ENCODE measurements around the gene DIO3. TPM values are rescaled to one million over a fixed set of nuclear protein-coding genes. Genes with fewer than 3 reads are reported as not detected.

The DIO3 gene
- total RNA-seq, 1 donor from 2014 or later: not detected

DNA sequence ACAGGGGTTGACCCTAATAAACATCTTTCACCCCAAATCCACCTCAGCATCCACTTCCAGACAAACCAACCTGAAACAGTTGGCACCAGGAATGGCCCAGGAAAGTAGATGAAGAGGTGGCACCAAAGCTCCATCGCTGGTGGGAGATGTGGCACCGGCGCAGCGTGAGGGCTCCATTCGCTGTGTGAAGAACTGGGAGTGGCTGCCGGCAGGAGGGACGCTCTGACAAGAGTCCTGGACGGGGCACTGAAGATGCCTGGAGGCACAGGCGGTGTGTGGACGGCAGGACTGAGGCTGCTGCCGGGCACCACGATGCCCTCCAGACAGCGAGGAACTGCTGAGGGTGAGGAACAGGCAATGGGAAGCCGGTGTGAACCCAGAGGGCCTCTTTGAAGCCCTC, 29.3 kb downstream of the DIO3 start:
- TF ChIP-seq, protein P1, sequence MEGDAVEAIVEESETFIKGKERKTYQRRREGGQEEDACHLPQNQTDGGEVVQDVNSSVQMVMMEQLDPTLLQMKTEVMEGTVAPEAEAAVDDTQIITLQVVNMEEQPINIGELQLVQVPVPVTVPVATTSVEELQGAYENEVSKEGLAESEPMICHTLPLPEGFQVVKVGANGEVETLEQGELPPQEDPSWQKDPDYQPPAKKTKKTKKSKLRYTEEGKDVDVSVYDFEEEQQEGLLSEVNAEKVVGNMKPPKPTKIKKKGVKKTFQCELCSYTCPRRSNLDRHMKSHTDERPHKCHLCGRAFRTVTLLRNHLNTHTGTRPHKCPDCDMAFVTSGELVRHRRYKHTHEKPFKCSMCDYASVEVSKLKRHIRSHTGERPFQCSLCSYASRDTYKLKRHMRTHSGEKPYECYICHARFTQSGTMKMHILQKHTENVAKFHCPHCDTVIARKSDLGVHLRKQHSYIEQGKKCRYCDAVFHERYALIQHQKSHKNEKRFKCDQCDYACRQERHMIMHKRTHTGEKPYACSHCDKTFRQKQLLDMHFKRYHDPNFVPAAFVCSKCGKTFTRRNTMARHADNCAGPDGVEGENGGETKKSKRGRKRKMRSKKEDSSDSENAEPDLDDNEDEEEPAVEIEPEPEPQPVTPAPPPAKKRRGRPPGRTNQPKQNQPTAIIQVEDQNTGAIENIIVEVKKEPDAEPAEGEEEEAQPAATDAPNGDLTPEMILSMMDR (IDR thresholded peaks at IDR 0.05; ENCODE audit: borderline replicate concordance): no peak
- Histone ChIP-seq H3K4me3 (no peak overlapping the region), H3K27ac (replicated peaks) (no peak overlapping the region), H3K27me3 (ENCODE audit: low read depth) (peaks cover 44% of the 10 kb centered on the region), H3K9me3 (replicated peaks) (peaks cover 4% of the 10 kb centered on the region), H3K4me1 (no peaks in the 10 kb centered on the region), H3K36me3 (no peaks in the 10 kb centered on the region)
- DNase-seq: no peak
- intact Hi-C loops (cut with micrococcal nuclease): no loop called here

DNA sequence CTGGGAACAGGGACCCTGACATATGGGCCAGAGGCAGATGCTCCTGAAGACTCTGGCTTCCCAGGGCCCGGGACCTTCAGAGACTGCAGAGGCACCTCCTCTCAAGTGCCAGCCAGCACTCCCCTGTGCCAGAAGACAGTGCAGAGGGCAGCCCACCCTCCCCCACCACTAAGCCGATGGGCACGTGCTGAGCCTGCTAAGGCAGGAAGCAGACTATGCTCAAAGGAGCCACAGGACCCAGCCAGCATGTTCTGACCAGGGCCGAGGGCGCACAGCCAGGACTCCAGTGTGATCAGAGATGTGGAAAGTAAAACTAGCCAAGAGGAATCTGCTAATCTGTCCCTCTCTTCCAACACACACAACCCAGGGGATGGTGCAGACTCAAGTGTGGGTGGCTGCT, 29.8 kb downstream of the DIO3 start:
- DNase-seq: no peak
- Histone ChIP-seq H3K27ac (replicated peaks) (no peak overlapping the region), H3K4me1 (no peaks in the 10 kb centered on the region), H3K36me3 (no peaks in the 10 kb centered on the region), H3K27me3 (ENCODE audit: low read depth) (peaks cover 39% of the 10 kb centered on the region), H3K9me3 (replicated peaks) (peaks cover 8% of the 10 kb centered on the region), H3K4me3 (no peak overlapping the region)
- TF ChIP-seq, protein P1 (IDR thresholded peaks at IDR 0.05; ENCODE audit: borderline replicate concordance): no peak
- intact Hi-C loops (cut with micrococcal nuclease): no loop called here

DNA sequence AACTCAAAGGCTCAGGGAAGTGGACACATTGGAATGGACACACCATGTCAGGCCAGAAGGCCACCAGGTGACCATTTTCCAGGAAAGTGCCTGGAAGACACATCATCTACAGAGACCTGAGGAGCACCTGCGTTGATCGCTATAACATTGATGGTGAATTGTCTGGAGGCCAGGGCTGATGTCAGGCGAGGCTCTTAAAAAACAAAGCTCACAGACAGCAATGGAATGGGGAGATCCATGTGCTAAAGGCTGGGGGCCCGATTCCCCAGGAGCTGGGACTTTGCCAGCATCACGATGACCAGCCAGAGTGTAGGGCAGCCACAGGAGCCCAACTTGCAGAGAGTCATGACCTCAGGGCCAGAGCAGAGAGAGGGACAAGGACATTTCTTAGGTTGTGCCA, 30.3 kb downstream of the DIO3 start:
- peaks cover 35% of the 10 kb centered on the region for H3K27me3 ChIP-seq (ENCODE audit: low read depth)
- H3K36me3 ChIP-seq: no peaks in the 10 kb centered on the region
- DNase-seq: no peak
- intact Hi-C loops (cut with micrococcal nuclease): no loop called here
- peaks cover 8% of the 10 kb centered on the region for H3K9me3 ChIP-seq (replicated peaks)
- H3K4me1 ChIP-seq: no peaks in the 10 kb centered on the region
- TF ChIP-seq, protein P1 (IDR thresholded peaks at IDR 0.05; ENCODE audit: borderline replicate concordance): no peak
- H3K27ac ChIP-seq (replicated peaks): no peak overlapping the region
- no peak overlapping the region for H3K4me3 ChIP-seq

DNA sequence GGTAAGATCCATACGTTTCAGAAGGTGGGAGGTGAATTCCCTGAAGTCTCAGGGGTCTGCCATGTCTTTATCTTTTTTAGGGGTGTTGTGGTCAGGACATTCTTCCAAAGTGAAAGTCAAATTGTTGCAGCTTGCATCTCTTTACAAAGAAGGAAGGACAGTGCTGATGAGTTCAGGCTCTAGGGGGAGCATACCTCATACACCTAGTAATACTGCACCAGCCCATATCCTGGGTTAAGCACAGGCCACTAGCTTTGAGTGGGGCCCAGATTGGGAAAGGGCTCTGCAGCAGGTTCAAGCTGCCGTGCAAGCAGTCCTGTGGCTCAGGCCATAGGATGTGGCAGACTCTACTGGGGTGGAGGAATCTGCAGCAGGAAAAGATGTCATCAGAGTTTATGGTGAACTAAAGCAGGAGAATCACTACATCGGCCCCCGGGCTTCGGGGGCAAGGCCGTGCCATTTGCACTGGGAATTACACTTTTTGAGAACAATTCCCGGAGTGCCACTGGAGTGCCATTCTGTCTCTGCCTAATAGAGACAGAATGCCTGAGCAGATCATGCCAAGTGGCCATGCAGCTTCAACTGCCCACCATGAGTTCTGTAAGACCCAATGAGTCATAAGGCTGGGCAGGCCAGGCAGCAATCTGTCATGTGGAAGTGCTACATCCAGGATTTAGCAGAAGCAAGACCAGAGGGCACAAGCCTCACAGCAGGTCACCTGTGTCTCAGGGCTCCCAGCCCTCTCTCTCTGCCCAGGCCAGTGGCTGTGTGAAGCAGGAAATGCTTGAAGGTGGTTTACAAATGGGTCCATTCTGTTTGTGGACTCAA, 32.3 kb downstream of the DIO3 start:
- no peak for DNase-seq
- Histone ChIP-seq H3K4me1 (no peaks in the 10 kb centered on the region), H3K27me3 (ENCODE audit: low read depth) (peaks cover 17% of the 10 kb centered on the region)

DNA sequence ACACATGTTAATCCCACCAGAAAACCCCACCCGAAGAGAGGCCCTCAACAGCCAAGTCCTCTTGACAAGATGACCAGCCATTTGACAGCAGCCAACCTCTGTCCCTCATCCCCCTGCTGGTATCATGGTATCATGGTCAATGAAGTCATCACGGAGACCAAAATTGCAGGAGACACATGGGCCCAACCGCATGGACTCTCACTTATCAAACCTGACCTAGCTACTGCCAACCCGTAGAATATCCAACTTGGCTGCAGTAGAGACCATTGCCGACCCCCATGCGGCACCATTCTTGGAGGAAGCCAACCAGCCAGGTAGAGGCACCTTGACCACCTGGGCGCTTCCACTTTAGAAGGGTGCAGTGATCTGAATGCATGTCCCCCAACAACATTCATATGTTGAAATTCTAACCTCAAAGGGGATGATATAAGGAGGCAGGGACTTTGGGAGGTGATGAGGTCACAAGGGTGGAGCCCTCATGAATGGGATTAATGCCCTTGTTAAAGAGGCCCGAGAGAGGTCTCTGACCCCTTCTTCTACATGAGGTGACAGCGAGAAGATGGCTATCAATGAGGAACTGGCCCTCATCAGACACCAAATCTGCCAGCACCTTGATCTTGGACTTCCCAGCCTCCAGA, 33.3 kb downstream of the DIO3 start:
- intact Hi-C loops (cut with micrococcal nuclease): no loop called here
- no peak for DNase-seq
- no peaks in the 10 kb centered on the region for H3K36me3 ChIP-seq
- peaks cover 26% of the 10 kb centered on the region for H3K9me3 ChIP-seq (replicated peaks)
- no peak overlapping the region for H3K4me3 ChIP-seq
- no peak overlapping the region for H3K27ac ChIP-seq (replicated peaks)
- H3K27me3 ChIP-seq (ENCODE audit: low read depth): peaks cover 11% of the 10 kb centered on the region
- TF ChIP-seq, protein P1 (IDR thresholded peaks at IDR 0.05; ENCODE audit: borderline replicate concordance): no peak
- H3K4me1 ChIP-seq: no peaks in the 10 kb centered on the region

More for the DNA sequence above, 32.3 kb downstream of the DIO3 start:
- TF ChIP-seq, protein P1 (IDR thresholded peaks at IDR 0.05; ENCODE audit: borderline replicate concordance): no peak
- peaks cover 20% of the 10 kb centered on the region for H3K9me3 ChIP-seq (replicated peaks)
- no peaks in the 10 kb centered on the region for H3K36me3 ChIP-seq
- intact Hi-C loops (cut with micrococcal nuclease): no loop called here
- no peak overlapping the region for H3K4me3 ChIP-seq
- no peak overlapping the region for H3K27ac ChIP-seq (replicated peaks)

Data from left ventricle myocardium inferior (tissue), 1 donor.